Measurements from ENCODE around the gene C3orf20. TPM values are rescaled to one million over a fixed set of nuclear protein-coding genes. Genes with fewer than 3 reads are reported as not detected.

Gene C3orf20
- total RNA-seq, 1 donor from 2014 or later = not detected

- Mint-ChIP-seq H3K4me1 (ENCODE audit: low read depth, unreplicated experiment) (no peaks in the 10 kb centered on the region), H3K36me3 (ENCODE audit: unreplicated experiment) (no peaks in the 10 kb centered on the region), H3K27me3 (ENCODE audit: unreplicated experiment) (peaks cover 8% of the 10 kb centered on the region), H3K4me3 (ENCODE audit: unreplicated experiment) (no peak overlapping the region), H3K9me3 (ENCODE audit: unreplicated experiment) (peaks cover 2% of the 10 kb centered on the region), H3K27ac (ENCODE audit: unreplicated experiment) (no peak overlapping the region)
- DNase-seq = no peak
- no peak for TF ChIP-seq CTCF (IDR thresholded peaks at IDR 0.05; ENCODE audit: partially characterized antibody, unreplicated experiment)
Observed at GRCh38 chr3:14773281-14773680, 98.3 kb downstream of the C3orf20 start.

GRCh38 chr3:14773691-14774128, 98.8 kb downstream of the C3orf20 start:
- peaks cover 8% of the 10 kb centered on the region for H3K27me3 Mint-ChIP-seq (ENCODE audit: unreplicated experiment)
- no peak overlapping the region for H3K27ac Mint-ChIP-seq (ENCODE audit: unreplicated experiment)
- H3K4me3 Mint-ChIP-seq (ENCODE audit: unreplicated experiment) = no peak overlapping the region
- peaks cover 2% of the 10 kb centered on the region for H3K9me3 Mint-ChIP-seq (ENCODE audit: unreplicated experiment)
- TF ChIP-seq CTCF (IDR thresholded peaks at IDR 0.05; ENCODE audit: partially characterized antibody, unreplicated experiment) = no peak
- no peak for DNase-seq
- H3K36me3 Mint-ChIP-seq (ENCODE audit: unreplicated experiment) = no peaks in the 10 kb centered on the region
- no peaks in the 10 kb centered on the region for H3K4me1 Mint-ChIP-seq (ENCODE audit: low read depth, unreplicated experiment)

- Mint-ChIP-seq H3K36me3 (ENCODE audit: unreplicated experiment) (no peaks in the 10 kb centered on the region), H3K27me3 (ENCODE audit: unreplicated experiment) (peaks cover 6% of the 10 kb centered on the region), H3K27ac (ENCODE audit: unreplicated experiment) (no peak overlapping the region), H3K9me3 (ENCODE audit: unreplicated experiment) (no peaks in the 10 kb centered on the region), H3K4me3 (ENCODE audit: unreplicated experiment) (no peak overlapping the region), H3K4me1 (ENCODE audit: low read depth, unreplicated experiment) (no peaks in the 10 kb centered on the region)
- no peak for DNase-seq
- no peak for TF ChIP-seq CTCF (IDR thresholded peaks at IDR 0.05; ENCODE audit: partially characterized antibody, unreplicated experiment)
Observed at GRCh38 chr3:14774431-14774830, 99.5 kb downstream of the C3orf20 start.

- peaks cover 4% of the 10 kb centered on the region for H3K27me3 Mint-ChIP-seq (ENCODE audit: unreplicated experiment)
- no peaks in the 10 kb centered on the region for H3K4me1 Mint-ChIP-seq (ENCODE audit: low read depth, unreplicated experiment)
- H3K9me3 Mint-ChIP-seq (ENCODE audit: unreplicated experiment) = no peaks in the 10 kb centered on the region
- TF ChIP-seq CTCF (IDR thresholded peaks at IDR 0.05; ENCODE audit: partially characterized antibody, unreplicated experiment) = no peak
- H3K4me3 Mint-ChIP-seq (ENCODE audit: unreplicated experiment) = no peak overlapping the region
- H3K36me3 Mint-ChIP-seq (ENCODE audit: unreplicated experiment) = no peaks in the 10 kb centered on the region
- no peak overlapping the region for H3K27ac Mint-ChIP-seq (ENCODE audit: unreplicated experiment)
- DNase-seq = no peak
Observed at GRCh38 chr3:14775011-14775410, 100.1 kb downstream of the C3orf20 start.

- H3K27me3 Mint-ChIP-seq (ENCODE audit: unreplicated experiment) = peaks cover 2% of the 10 kb centered on the region
- no peaks in the 10 kb centered on the region for H3K36me3 Mint-ChIP-seq (ENCODE audit: unreplicated experiment)
- no peak for DNase-seq
- H3K9me3 Mint-ChIP-seq (ENCODE audit: unreplicated experiment) = no peaks in the 10 kb centered on the region
- no peak overlapping the region for H3K4me3 Mint-ChIP-seq (ENCODE audit: unreplicated experiment)
- H3K27ac Mint-ChIP-seq (ENCODE audit: unreplicated experiment) = no peak overlapping the region
- no peak for TF ChIP-seq CTCF (IDR thresholded peaks at IDR 0.05; ENCODE audit: partially characterized antibody, unreplicated experiment)
- no peaks in the 10 kb centered on the region for H3K4me1 Mint-ChIP-seq (ENCODE audit: low read depth, unreplicated experiment)
Observed at GRCh38 chr3:14775563-14775962, 100.6 kb downstream of the C3orf20 start.

All from glutamatergic neuron (in vitro differentiated cells).